HepG2 (cell line): ENCODE data around the gene LRRC27. TPM values are rescaled to one million over a fixed set of nuclear protein-coding genes. Genes with fewer than 3 reads are reported as not detected.

ENCODE experiments used
- ARNTL ChIP-seq: sonication (generic); formaldehyde crosslinking; IDR thresholded peaks from 2 replicates; pipeline ENCODE4 v1.4.0; 2020; ENCODE audit warnings: mild to moderate bottlenecking, missing genetic modification reagents
- CENPX ChIP-seq: sonication (generic); formaldehyde crosslinking; IDR thresholded peaks from 2 replicates; pipeline ENCODE4 v1.9.0; 2021; ENCODE audit warnings: mild to moderate bottlenecking, missing genetic modification reagents, moderate library complexity
- HMG20A ChIP-seq: IDR thresholded peaks from 2 replicates; pipeline ENCODE4 v1.6.1; 2016; ENCODE audit warnings: borderline replicate concordance
- MED13 ChIP-seq: sonication (generic); formaldehyde crosslinking; IDR thresholded peaks from 2 replicates; pipeline ENCODE4 v1.5.0; 2020; ENCODE audit warnings: missing genetic modification reagents
- MEIS1 ChIP-seq: sonication (generic); formaldehyde crosslinking; IDR thresholded peaks from 2 replicates; pipeline ENCODE4 v1.9.0; 2021; ENCODE audit warnings: mild to moderate bottlenecking, missing genetic modification reagents, moderate library complexity, borderline replicate concordance
- RNF2 ChIP-seq: fragments of 450-650 bp; conservative IDR thresholded peaks from 2 replicates; pipeline ENCODE4 v1.6.1; 2016; ENCODE audit warnings: low read depth
- TAF15 ChIP-seq: fragments of 200-400 bp; formaldehyde crosslinking; IDR thresholded peaks from one replicate; pipeline ENCODE4 v1.6.1; 2018; ENCODE audit warnings: mild to moderate bottlenecking, low read depth, low read length; ENCODE audit not compliant: poor library complexity, severe bottlenecking
- ZNF549 ChIP-seq: sonication (generic); formaldehyde crosslinking; IDR thresholded peaks from 2 replicates; pipeline ENCODE4 v1.5.0; 2020; ENCODE audit warnings: missing genetic modification reagents
- ZNF772 ChIP-seq: sonication (generic); formaldehyde crosslinking; IDR thresholded peaks from 2 replicates; pipeline ENCODE4 v1.5.0; 2020; ENCODE audit warnings: mild to moderate bottlenecking, missing genetic modification reagents
- polyA plus RNA-seq, 8 experiments: library from polyadenylated mRNA; depleted of rRNA in 3 of 8; stranded (reverse) in 7 of 8; unstranded in 1 of 8; fragments of >200 nt; fragmentation: Illumina TruSeq in 4 of 8; extraction: Trizol in 4 of 8; gene quantifications; 2 replicates each; pipeline versions ENCODE4 v1.2.1 to v1.2.3, GENCODE V29; 2011 to 2016; ENCODE audit warnings: low read depth in 4 of 8, missing spikeins in 1 of 8, mixed read lengths in 1 of 8; ENCODE audit not compliant: insufficient read depth in 1 of 8
- total RNA-seq, 5 experiments: library from RNA; depleted of rRNA; stranded (reverse); fragments of >200 nt; fragmentation: Illumina TruSeq; extraction: Trizol; gene quantifications; 2 replicates each; pipeline ENCODE4 v1.2.3, GENCODE V29; 2016; ENCODE audit warnings: low read depth in 1 of 5
- TF ChIP-seq, protein P1 (sequence below): sonication (generic); formaldehyde crosslinking; IDR thresholded peaks from 2 replicates; pipeline ENCODE4 v1.4.0; 2020; ENCODE audit warnings: missing genetic modification reagents
- TF ChIP-seq, protein P2 (sequence below): sonication (generic); formaldehyde crosslinking; IDR thresholded peaks from 2 replicates; pipeline ENCODE4 v1.5.1; 2020; ENCODE audit warnings: missing genetic modification reagents, mild to moderate bottlenecking, borderline replicate concordance
- TF ChIP-seq, protein P3 (sequence below): sonication (generic); formaldehyde crosslinking; IDR thresholded peaks from 2 replicates; pipeline ENCODE4; 2020; ENCODE audit warnings: missing genetic modification reagents, mild to moderate bottlenecking, borderline replicate concordance
- TF ChIP-seq, protein P4 (sequence below): sonication (generic); formaldehyde crosslinking; IDR thresholded peaks from 2 replicates; pipeline ENCODE4 v1.4.0; 2020; ENCODE audit warnings: missing genetic modification reagents

The LRRC27 gene
- total and polyA plus RNA-seq, 2 of the 13 experiments (the other 11 are each of a cell fraction or from before 2014, with no cell fraction given) = 4.2 to 4.6 TPM

DNA sequence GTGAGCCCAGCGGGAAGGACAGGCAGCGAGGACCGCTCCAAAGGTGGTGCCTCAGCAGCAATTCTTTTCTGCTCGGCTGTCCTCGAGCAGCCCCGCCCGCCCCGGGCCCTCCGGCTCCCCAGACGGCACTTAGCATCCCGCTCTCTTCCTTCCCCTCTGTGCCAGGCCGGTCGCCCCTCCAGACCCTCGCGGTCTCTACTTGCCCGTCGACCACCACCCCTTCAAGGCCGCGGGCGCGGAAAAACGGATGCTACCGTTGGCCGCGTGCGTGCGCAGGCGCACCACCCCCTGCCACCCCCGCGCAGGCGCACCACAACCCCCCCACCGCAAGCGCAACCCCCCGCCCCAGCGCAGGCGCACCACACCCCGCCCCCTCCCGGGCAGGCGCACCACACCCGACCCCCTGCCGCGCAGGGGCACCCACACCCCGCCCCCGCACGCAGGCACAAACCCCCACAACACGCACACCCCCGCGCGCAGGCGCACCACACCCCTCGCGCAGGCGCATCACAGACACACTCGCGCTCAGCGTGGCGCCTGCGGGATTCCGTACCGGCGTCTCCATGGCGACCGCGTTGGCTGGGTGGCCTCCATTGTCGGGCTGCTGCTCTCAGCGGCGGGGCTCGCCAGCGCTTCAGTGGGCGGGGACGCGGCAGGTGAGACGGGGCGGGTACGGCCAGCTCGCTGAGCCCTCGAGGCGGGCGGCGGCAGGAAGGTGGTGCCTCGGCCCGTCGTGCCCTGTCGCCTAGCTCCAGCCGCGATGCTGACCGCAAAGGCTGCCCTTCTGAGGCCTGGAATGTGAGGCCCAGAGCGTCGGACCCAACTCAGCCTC lies at the start of gene LRRC27 (continued):
- TF ChIP-seq ZNF549 (CRISPR knock-in tag) = no peak
- TF ChIP-seq, protein P1, sequence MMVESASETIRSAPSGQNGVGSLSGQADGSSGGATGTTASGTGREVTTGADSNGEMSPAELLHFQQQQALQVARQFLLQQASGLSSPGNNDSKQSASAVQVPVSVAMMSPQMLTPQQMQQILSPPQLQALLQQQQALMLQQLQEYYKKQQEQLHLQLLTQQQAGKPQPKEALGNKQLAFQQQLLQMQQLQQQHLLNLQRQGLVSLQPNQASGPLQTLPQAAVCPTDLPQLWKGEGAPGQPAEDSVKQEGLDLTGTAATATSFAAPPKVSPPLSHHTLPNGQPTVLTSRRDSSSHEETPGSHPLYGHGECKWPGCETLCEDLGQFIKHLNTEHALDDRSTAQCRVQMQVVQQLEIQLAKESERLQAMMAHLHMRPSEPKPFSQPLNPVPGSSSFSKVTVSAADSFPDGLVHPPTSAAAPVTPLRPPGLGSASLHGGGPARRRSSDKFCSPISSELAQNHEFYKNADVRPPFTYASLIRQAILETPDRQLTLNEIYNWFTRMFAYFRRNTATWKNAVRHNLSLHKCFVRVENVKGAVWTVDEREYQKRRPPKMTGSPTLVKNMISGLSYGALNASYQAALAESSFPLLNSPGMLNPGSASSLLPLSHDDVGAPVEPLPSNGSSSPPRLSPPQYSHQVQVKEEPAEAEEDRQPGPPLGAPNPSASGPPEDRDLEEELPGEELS = no peak; the same call in 1 of the 2 replicates
- no peak for TF ChIP-seq CENPX (CRISPR knock-in tag)
- peak; percentile 39 for TF ChIP-seq TAF15
- TF ChIP-seq, protein P2, sequence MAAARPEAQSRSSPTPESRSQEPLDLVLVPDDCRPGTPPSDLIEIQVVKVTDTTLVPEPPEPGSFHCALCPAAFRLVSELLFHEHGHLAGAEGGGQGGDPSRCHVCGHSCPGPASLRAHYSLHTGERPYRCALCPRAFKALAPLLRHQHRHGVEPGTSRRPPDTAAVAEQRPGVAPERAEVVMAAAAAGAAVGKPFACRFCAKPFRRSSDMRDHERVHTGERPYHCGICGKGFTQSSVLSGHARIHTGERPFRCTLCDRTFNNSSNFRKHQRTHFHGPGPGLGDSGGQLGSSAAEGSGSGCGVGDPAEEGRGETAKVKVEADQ (CRISPR knock-in tag) = no peak
- TF ChIP-seq ZNF772 (CRISPR knock-in tag) = peak; percentile 8; the same call in 1 of the 2 replicates
- no peak for TF ChIP-seq MED13 (CRISPR knock-in tag)
- peak; percentile 74; the same call in 1 of the 2 replicates for TF ChIP-seq MEIS1 (CRISPR knock-in tag)
- no peak for TF ChIP-seq HMG20A (CRISPR knock-in tag)
- no peak for TF ChIP-seq ARNTL (CRISPR knock-in tag)
- TF ChIP-seq, protein P3, sequence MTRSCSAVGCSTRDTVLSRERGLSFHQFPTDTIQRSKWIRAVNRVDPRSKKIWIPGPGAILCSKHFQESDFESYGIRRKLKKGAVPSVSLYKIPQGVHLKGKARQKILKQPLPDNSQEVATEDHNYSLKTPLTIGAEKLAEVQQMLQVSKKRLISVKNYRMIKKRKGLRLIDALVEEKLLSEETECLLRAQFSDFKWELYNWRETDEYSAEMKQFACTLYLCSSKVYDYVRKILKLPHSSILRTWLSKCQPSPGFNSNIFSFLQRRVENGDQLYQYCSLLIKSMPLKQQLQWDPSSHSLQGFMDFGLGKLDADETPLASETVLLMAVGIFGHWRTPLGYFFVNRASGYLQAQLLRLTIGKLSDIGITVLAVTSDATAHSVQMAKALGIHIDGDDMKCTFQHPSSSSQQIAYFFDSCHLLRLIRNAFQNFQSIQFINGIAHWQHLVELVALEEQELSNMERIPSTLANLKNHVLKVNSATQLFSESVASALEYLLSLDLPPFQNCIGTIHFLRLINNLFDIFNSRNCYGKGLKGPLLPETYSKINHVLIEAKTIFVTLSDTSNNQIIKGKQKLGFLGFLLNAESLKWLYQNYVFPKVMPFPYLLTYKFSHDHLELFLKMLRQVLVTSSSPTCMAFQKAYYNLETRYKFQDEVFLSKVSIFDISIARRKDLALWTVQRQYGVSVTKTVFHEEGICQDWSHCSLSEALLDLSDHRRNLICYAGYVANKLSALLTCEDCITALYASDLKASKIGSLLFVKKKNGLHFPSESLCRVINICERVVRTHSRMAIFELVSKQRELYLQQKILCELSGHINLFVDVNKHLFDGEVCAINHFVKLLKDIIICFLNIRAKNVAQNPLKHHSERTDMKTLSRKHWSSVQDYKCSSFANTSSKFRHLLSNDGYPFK (CRISPR knock-in tag) = peak; percentile 92
- no peak for TF ChIP-seq RNF2
- TF ChIP-seq, protein P4, sequence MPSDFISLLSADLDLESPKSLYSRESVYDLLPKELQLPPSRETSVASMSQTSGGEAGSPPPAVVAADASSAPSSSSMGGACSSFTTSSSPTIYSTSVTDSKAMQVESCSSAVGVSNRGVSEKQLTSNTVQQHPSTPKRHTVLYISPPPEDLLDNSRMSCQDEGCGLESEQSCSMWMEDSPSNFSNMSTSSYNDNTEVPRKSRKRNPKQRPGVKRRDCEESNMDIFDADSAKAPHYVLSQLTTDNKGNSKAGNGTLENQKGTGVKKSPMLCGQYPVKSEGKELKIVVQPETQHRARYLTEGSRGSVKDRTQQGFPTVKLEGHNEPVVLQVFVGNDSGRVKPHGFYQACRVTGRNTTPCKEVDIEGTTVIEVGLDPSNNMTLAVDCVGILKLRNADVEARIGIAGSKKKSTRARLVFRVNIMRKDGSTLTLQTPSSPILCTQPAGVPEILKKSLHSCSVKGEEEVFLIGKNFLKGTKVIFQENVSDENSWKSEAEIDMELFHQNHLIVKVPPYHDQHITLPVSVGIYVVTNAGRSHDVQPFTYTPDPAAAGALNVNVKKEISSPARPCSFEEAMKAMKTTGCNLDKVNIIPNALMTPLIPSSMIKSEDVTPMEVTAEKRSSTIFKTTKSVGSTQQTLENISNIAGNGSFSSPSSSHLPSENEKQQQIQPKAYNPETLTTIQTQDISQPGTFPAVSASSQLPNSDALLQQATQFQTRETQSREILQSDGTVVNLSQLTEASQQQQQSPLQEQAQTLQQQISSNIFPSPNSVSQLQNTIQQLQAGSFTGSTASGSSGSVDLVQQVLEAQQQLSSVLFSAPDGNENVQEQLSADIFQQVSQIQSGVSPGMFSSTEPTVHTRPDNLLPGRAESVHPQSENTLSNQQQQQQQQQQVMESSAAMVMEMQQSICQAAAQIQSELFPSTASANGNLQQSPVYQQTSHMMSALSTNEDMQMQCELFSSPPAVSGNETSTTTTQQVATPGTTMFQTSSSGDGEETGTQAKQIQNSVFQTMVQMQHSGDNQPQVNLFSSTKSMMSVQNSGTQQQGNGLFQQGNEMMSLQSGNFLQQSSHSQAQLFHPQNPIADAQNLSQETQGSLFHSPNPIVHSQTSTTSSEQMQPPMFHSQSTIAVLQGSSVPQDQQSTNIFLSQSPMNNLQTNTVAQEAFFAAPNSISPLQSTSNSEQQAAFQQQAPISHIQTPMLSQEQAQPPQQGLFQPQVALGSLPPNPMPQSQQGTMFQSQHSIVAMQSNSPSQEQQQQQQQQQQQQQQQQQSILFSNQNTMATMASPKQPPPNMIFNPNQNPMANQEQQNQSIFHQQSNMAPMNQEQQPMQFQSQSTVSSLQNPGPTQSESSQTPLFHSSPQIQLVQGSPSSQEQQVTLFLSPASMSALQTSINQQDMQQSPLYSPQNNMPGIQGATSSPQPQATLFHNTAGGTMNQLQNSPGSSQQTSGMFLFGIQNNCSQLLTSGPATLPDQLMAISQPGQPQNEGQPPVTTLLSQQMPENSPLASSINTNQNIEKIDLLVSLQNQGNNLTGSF (CRISPR knock-in tag) = peak; percentile 92
